Testis (tissue), 2 donors: ENCODE results near the gene TMEM255B.

Experiments
- POLR2A ChIP-seq: fragments of 450-650 bp; IDR thresholded peaks from one replicate; pipeline ENCODE4 v1.6.1; 2017; ENCODE audit warnings: antibody characterized with exemption, mild to moderate bottlenecking, moderate library complexity
- TF ChIP-seq, protein P1 (sequence below), 3 experiments: fragments of 450-650 bp in 2 of 3; fragments of 200-600 bp in 1 of 3; sonication (generic) in 1 of 3; IDR thresholded peaks; one replicate each; pipeline ENCODE4 v1.5.1; 2016 to 2019; ENCODE audit warnings: antibody characterized with exemption in 3 of 3, mild to moderate bottlenecking in 2 of 3, moderate library complexity in 1 of 3

DNA sequence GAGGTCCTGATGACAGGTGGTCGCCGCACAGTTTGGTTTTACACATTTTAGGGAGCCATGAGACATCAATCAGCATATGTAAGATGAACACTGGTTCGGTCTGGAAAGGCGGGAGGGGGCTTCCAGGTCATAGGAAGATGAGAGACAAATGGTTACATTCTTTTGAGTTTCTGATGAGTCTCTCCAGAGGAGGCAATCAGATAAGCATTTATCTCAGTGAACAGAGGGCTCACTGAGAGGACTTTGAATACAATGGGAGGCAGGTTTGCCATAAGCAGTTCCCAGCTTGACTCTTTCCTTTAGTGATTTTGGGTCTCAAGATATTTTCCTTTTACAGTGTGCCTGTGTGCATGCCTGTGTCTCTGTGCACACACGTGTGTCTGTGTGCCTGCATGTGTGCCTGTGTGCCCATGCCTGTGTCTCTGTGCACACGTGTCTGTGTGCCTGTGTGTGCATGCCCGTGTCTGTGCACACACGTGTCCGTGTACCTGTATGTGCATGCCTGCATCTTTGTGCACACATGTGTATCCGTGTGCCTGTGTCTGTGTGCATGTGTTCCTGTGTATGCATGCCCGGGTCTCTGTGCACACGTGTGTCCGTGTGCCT is 35.5 kb upstream of the TMEM255B start:
- TF ChIP-seq, protein P1, sequence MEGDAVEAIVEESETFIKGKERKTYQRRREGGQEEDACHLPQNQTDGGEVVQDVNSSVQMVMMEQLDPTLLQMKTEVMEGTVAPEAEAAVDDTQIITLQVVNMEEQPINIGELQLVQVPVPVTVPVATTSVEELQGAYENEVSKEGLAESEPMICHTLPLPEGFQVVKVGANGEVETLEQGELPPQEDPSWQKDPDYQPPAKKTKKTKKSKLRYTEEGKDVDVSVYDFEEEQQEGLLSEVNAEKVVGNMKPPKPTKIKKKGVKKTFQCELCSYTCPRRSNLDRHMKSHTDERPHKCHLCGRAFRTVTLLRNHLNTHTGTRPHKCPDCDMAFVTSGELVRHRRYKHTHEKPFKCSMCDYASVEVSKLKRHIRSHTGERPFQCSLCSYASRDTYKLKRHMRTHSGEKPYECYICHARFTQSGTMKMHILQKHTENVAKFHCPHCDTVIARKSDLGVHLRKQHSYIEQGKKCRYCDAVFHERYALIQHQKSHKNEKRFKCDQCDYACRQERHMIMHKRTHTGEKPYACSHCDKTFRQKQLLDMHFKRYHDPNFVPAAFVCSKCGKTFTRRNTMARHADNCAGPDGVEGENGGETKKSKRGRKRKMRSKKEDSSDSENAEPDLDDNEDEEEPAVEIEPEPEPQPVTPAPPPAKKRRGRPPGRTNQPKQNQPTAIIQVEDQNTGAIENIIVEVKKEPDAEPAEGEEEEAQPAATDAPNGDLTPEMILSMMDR (IDR thresholded peaks at IDR 0.05) = no peak
- no peak for TF ChIP-seq POLR2A
